ENCODE results near the gene GGCX. TPM values are rescaled to one million over a fixed set of nuclear protein-coding genes. Genes with fewer than 3 reads are reported as not detected.

Gene GGCX
- total and polyA plus RNA-seq, 2 of the 13 experiments (the other 11 are each of a cell fraction or from before 2014, with no cell fraction given), result 72.5 to 103 TPM

DNA sequence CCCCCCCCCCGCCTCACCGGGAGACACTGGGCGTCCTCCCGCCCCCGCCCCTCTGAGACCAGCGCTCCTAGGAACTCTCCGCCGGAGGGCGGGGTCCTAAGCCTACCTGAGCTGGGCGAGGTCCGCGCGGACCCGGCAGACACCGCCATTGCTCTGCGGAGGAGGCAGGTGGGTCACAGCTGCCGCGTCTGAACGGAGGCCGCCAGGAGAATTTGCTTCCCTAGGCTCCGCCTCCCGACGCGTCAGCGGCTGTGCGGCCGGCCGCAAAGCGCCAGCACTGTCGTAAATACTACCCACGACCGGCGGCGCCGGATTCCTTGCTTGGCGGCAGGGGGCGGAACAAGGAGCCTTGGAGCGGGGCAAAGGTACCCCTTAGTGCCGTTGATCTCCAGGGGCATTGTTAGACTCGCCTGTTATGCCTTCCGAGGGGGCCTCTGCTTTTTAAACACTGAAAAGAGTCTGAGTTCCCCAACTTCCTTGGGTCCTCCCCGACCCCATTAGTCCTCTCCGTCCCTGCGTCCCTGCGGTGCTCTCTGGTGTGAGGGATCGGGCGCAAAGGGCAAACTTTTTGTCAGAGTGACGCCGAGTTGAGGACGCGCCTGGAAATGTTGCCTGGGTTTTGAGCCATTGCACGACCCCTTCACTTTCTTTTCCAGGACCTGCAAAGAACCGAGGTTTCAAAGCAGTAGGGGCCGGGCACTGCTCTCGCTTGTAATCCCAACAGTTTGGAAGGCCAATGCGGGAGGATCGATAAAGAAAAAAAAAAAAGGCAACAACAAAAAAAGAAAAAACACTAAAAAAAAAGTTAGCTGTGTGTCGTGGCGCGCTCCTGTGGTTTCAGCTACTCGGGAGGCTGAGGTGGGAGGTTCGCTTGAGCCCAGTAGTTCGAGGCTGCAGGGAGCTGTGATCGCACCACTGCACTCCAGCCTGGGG is at the start of gene GGCX (continued):
- TF ChIP-seq ZNF816 (CRISPR knock-in tag; IDR thresholded peaks at IDR 0.05; ENCODE audit: borderline replicate concordance) (peak; percentile 96), SIX4 (CRISPR knock-in tag; IDR thresholded peaks at IDR 0.05) (0 out of 2 replicates have a peak, but pooled peaks have one; percentile 13), ZNF75D (CRISPR knock-in tag; IDR thresholded peaks at IDR 0.05; ENCODE audit: borderline replicate concordance) (no peak), RBAK (CRISPR knock-in tag; IDR thresholded peaks at IDR 0.05) (no peak), HCFC1 (IDR thresholded peaks at IDR 0.05; ENCODE audit: low read depth, low read length) (peak; percentile 65), ZSCAN9 (CRISPR knock-in tag; IDR thresholded peaks at IDR 0.05; ENCODE audit: borderline replicate concordance) (peak; percentile 75), ZNF180 (CRISPR knock-in tag; IDR thresholded peaks at IDR 0.05; ENCODE audit: borderline replicate concordance, low read depth) (no peak), MEIS2 (CRISPR knock-in tag; IDR thresholded peaks at IDR 0.05) (peak; percentile 79; the same call in 1 of the 2 replicates), GATAD1 (CRISPR knock-in tag; IDR thresholded peaks at IDR 0.05) (peak; percentile 97), ZNF703 (CRISPR knock-in tag; IDR thresholded peaks at IDR 0.05; ENCODE audit: borderline replicate concordance) (no peak), PRPF4 (IDR thresholded peaks at IDR 0.05; ENCODE audit: low read depth, low read length, poor library complexity, severe bottlenecking) (no peak), GTF2F1 (IDR thresholded peaks at IDR 0.05; ENCODE audit: low read length) (peak; percentile 24; the same call in 1 of the 2 replicates), ZNF724P (CRISPR knock-in tag; IDR thresholded peaks at IDR 0.05; ENCODE audit: borderline replicate concordance) (no peak; the same call in 1 of the 2 replicates), ZNF17 (CRISPR knock-in tag; IDR thresholded peaks at IDR 0.05) (no peak), ZKSCAN8 (CRISPR knock-in tag; IDR thresholded peaks at IDR 0.05; ENCODE audit: borderline replicate concordance) (no peak; the same call in 1 of the 2 replicates), ZNF879 (CRISPR knock-in tag; IDR thresholded peaks at IDR 0.05) (no peak), NR2C2 (CRISPR knock-in tag; IDR thresholded peaks at IDR 0.05; ENCODE audit: borderline replicate concordance) (peak; percentile 84)
- TF ChIP-seq, protein P1, sequence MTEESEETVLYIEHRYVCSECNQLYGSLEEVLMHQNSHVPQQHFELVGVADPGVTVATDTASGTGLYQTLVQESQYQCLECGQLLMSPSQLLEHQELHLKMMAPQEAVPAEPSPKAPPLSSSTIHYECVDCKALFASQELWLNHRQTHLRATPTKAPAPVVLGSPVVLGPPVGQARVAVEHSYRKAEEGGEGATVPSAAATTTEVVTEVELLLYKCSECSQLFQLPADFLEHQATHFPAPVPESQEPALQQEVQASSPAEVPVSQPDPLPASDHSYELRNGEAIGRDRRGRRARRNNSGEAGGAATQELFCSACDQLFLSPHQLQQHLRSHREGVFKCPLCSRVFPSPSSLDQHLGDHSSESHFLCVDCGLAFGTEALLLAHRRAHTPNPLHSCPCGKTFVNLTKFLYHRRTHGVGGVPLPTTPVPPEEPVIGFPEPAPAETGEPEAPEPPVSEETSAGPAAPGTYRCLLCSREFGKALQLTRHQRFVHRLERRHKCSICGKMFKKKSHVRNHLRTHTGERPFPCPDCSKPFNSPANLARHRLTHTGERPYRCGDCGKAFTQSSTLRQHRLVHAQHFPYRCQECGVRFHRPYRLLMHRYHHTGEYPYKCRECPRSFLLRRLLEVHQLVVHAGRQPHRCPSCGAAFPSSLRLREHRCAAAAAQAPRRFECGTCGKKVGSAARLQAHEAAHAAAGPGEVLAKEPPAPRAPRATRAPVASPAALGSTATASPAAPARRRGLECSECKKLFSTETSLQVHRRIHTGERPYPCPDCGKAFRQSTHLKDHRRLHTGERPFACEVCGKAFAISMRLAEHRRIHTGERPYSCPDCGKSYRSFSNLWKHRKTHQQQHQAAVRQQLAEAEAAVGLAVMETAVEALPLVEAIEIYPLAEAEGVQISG (CRISPR knock-in tag; IDR thresholded peaks at IDR 0.05), result peak; percentile 85
- TF ChIP-seq, protein P2, sequence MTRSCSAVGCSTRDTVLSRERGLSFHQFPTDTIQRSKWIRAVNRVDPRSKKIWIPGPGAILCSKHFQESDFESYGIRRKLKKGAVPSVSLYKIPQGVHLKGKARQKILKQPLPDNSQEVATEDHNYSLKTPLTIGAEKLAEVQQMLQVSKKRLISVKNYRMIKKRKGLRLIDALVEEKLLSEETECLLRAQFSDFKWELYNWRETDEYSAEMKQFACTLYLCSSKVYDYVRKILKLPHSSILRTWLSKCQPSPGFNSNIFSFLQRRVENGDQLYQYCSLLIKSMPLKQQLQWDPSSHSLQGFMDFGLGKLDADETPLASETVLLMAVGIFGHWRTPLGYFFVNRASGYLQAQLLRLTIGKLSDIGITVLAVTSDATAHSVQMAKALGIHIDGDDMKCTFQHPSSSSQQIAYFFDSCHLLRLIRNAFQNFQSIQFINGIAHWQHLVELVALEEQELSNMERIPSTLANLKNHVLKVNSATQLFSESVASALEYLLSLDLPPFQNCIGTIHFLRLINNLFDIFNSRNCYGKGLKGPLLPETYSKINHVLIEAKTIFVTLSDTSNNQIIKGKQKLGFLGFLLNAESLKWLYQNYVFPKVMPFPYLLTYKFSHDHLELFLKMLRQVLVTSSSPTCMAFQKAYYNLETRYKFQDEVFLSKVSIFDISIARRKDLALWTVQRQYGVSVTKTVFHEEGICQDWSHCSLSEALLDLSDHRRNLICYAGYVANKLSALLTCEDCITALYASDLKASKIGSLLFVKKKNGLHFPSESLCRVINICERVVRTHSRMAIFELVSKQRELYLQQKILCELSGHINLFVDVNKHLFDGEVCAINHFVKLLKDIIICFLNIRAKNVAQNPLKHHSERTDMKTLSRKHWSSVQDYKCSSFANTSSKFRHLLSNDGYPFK (CRISPR knock-in tag; IDR thresholded peaks at IDR 0.05; ENCODE audit: borderline replicate concordance), result peak; percentile 99

Measured in HepG2 (cell line).